Peyer's patch (tissue), 4 donors: ENCODE measurements around the gene ADAMTS10.

Experiments used
- POLR2A ChIP-seq, 2 donors: fragments of 450-650 bp; IDR thresholded peaks; one replicate each; pipeline ENCODE4 v1.5.1; 2017; ENCODE audit warnings: antibody characterized with exemption in 2 of 2, mild to moderate bottlenecking in 2 of 2, moderate library complexity in 2 of 2
- TF ChIP-seq, protein P1 (sequence below), 6 experiments: fragments of 450-650 bp in 4 of 6; fragments of 200-600 bp in 2 of 6; sonication (generic) in 1 of 6; IDR thresholded peaks; one replicate each; pipeline ENCODE4 v1.5.1; 2017 to 2019; ENCODE audit warnings: antibody characterized with exemption in 6 of 6, mild to moderate bottlenecking in 3 of 6, moderate library complexity in 1 of 6

DNA sequence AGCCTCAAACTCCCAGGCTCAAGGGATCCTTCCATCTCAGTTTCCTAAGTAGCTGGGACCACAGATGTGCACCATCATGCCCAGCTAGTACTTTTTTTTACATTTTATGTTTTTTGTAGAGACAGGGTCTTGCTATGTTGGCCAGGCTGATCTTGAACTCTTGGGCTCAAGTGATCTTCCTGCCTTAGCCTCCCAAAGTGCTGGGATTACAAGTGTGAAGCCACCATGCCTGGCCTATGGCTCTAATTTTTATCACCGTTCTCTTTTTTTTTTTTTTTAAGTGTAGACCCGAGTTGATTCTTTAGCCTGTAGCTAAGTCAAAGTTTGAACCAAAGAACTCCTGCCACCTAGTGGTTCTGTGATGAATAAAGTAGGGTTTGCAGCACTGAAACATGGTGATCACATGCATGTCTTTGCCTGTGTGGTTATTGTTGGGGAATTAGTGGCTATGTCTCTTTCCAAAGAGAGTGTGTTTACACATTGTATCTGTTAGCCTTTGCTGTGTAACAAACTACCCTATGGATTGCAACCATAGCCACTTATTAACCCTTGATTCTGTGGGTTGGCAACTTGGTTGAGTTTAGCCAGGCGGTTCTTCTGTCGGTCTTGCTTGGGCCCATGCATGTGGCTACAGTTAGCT lies 31.5 kb upstream of the ADAMTS10 start:
- TF ChIP-seq, protein P1, sequence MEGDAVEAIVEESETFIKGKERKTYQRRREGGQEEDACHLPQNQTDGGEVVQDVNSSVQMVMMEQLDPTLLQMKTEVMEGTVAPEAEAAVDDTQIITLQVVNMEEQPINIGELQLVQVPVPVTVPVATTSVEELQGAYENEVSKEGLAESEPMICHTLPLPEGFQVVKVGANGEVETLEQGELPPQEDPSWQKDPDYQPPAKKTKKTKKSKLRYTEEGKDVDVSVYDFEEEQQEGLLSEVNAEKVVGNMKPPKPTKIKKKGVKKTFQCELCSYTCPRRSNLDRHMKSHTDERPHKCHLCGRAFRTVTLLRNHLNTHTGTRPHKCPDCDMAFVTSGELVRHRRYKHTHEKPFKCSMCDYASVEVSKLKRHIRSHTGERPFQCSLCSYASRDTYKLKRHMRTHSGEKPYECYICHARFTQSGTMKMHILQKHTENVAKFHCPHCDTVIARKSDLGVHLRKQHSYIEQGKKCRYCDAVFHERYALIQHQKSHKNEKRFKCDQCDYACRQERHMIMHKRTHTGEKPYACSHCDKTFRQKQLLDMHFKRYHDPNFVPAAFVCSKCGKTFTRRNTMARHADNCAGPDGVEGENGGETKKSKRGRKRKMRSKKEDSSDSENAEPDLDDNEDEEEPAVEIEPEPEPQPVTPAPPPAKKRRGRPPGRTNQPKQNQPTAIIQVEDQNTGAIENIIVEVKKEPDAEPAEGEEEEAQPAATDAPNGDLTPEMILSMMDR (IDR thresholded peaks at IDR 0.05): peak in 5 of 6 experiments; percentile 17 to 66 (median 65)
- no peak for TF ChIP-seq POLR2A (IDR thresholded peaks at IDR 0.05)
